GM20431 (cell line): ENCODE data around the gene LAMC3.

Source experiments
- in situ Hi-C: fragments of 300-500 bp; cut with MseI, MboI; formaldehyde crosslinking; loops from one replicate; pipeline ENCODE4 v1.15.0; 2020; ENCODE audit warnings: low sequenced_read_pairs; ENCODE audit not compliant: unreplicated experiment

Gene LAMC3

DNA sequence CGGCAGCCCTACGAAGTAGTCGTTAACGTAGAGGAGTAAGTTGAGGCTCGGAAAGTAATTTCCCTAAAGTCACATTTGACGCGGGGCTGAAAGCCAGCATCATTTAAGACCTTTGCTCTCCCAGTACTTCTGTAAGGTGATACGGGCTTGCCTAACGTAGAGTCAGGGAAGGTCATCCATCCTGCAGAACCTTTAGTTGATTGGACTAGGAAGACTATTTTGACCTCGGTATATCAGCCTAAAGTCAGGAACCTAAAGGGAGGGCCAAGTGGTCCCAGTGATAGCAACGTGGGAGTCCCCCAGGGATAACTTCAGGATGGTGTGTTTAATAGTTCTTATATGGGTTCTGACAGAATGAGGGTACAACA, 117.1 kb downstream of the LAMC3 start:
- in situ Hi-C loops: no loop called here

DNA sequence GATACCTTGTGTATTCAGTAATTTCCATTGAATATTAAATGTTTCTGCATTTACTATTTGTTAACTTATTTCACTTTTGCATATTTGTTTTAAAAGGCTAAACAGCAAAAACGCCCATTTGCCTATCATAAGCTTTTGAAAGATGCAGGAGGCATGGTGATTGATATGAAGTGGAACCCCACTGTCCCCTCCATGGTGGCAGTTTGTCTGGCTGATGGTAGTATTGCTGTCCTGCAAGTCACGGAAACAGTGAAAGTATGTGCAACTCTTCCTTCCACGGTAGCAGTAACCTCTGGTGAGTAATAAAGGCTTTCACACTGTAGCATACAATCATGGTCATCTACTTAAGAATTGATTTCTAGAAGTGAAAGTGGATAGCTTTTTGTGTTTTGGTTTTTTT, 120.2 kb downstream of the LAMC3 start:
- in situ Hi-C loops: no loop called here

GRCh38 chr9:131138676-131139075, 129.7 kb downstream of the LAMC3 start:
- in situ Hi-C loops: no loop called here

DNA sequence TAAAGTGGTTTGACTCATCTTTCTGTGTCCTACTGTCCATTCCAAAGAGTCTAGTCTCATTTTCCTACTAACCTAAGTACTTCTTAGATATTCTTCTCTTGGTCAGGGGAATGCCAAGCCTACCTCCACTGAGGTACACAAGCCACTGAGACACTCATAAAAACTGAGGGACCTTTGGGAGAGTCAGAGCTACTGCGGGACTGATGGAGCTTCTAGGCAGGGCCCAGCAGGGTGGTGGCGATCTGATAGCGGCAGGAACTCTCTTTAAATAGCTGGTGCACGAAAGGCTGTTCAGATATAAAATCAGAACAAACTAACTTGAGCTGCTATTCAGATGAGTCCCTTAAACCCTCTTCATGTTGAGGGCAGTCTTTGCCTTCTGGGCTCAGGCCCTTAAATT, 131.1 kb downstream of the LAMC3 start:
- in situ Hi-C loops: no loop called here

DNA sequence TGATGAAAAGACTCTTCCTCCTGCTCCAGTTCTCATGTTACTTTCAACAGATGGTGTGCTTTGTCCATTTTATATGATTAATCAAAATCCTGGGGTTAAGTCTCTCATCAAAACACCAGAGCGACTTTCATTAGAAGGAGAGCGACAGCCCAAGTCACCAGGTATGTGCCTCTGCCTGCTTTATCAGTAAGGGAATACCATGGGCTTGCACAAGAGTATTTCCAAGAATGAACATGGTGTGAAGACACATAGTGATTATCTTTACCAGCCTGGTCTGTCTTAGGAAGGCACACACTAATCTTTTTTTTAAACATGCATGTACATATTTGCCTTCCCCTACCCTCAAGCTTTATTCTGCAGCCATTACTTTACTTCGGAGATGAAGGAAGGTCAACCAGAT, 131.6 kb downstream of the LAMC3 start:
- in situ Hi-C loops: no loop called here

DNA sequence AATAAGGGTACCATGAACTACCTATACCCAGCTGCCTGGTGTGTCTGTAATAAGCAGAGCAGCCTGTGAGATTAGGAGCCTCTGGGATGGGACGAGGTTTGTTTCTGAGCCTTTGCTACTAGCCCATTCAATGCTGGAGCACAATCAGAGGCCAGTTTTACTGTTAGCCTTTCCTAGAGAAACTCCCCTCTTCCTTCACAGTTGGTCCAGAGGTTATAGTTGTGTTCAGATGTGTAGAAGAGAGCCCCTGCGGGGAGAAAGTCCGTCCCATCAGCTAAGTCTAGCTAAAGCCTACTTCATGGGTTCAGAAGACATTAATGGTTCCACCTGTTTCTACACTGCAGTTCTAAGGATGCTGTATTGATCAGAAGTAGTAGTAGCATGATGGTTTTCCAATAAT, 133.2 kb downstream of the LAMC3 start:
- in situ Hi-C loops: no loop called here
